Immature natural killer cell (primary cell): ENCODE measurements around the gene CSF1R. TPM values are rescaled to one million over a fixed set of nuclear protein-coding genes. Genes with fewer than 3 reads are reported as not detected.

ENCODE experiments used
- DNase-seq, 3 donors: peaks; one replicate each; pipeline ENCODE4 v3.0.0; 2022; ENCODE audit warnings: mixed read lengths in 1 of 3
- H3K27ac Mint-ChIP-seq, 6 donors: one replicate each; pipeline ENCODE4 v1.8.0; 2020; ENCODE audit warnings: mixed read lengths in 6 of 6, mild to moderate bottlenecking in 5 of 6, inconsistent platforms in 4 of 6, moderate library complexity in 3 of 6
- H3K27me3 Mint-ChIP-seq, 3 donors: one replicate each; pipeline ENCODE4 v1.8.0; 2020 to 2021; ENCODE audit warnings: low read depth in 3 of 3, mild to moderate bottlenecking in 3 of 3, mixed read lengths in 3 of 3, moderate library complexity in 3 of 3, inconsistent platforms in 1 of 3
- H3K36me3 Mint-ChIP-seq, 3 donors: one replicate each; pipeline ENCODE4 v1.8.0; 2020; ENCODE audit warnings: mixed read lengths in 3 of 3, inconsistent platforms in 2 of 3, mild to moderate bottlenecking in 2 of 3
- H3K4me1 Mint-ChIP-seq, 2 donors: one replicate each; pipeline ENCODE4 v1.8.0; 2020; ENCODE audit warnings: inconsistent platforms in 2 of 2, mild to moderate bottlenecking in 2 of 2, mixed read lengths in 2 of 2, moderate library complexity in 1 of 2
- H3K4me3 Mint-ChIP-seq, 5 donors: one replicate each; pipeline ENCODE4 v1.8.0; 2020; ENCODE audit warnings: mild to moderate bottlenecking in 5 of 5, mixed read lengths in 5 of 5, inconsistent platforms in 3 of 5, moderate library complexity in 3 of 5
- H3K9me3 Mint-ChIP-seq, 6 donors: one replicate each; pipeline ENCODE4 v1.8.0; 2020; ENCODE audit warnings: mild to moderate bottlenecking in 6 of 6, mixed read lengths in 6 of 6, inconsistent platforms in 4 of 6, moderate library complexity in 3 of 6
- polyA plus RNA-seq, 3 donors: library from polyadenylated mRNA; unstranded; fragments of 300-500 nt; fragmentation: Illumina TruSeq; gene quantifications; one replicate each; pipeline ENCODE4 v1.2.3, GENCODE V29; 2021

Gene CSF1R
- polyA plus RNA-seq, 3 donors from 2014 or later, result 0.82 to 10.4 (median 2.5) TPM

GRCh38 chr5:150116667-150117400, 30.5 kb upstream of the CSF1R start:
- Mint-ChIP-seq H3K36me3 (peaks cover 0 to 6% (median 5%) of the 10 kb centered on the region in 3 donors), H3K4me3 (no peak overlapping the region), H3K9me3 (no peaks in the 10 kb centered on the region), H3K27ac (no peak overlapping the region), H3K4me1 (peaks cover 0 to 16% of the 10 kb centered on the region in 2 donors), H3K27me3 (peaks cover 1 to 3% (median 2%) of the 10 kb centered on the region in 3 donors)
- DNase-seq, result no peak

GRCh38 chr5:150114773-150115408, 28.5 kb upstream of the CSF1R start:
- Mint-ChIP-seq H3K27ac (peak overlapping the region in 1 of 6 donors; percentile 58), H3K27me3 (peaks cover 1 to 5% (median 3%) of the 10 kb centered on the region in 3 donors), H3K36me3 (peaks cover 0 to 6% (median 0%) of the 10 kb centered on the region in 3 donors), H3K4me1 (peaks cover 0 to 16% of the 10 kb centered on the region in 2 donors), H3K9me3 (no peaks in the 10 kb centered on the region), H3K4me3 (no peak overlapping the region)
- DNase-seq, result no peak

- Mint-ChIP-seq H3K27ac (no peak overlapping the region), H3K9me3 (no peaks in the 10 kb centered on the region), H3K4me3 (no peak overlapping the region), H3K36me3 (no peaks in the 10 kb centered on the region), H3K27me3 (peaks cover 1 to 7% (median 3%) of the 10 kb centered on the region in 3 donors), H3K4me1 (peaks cover 0 to 16% of the 10 kb centered on the region in 2 donors)
- no peak for DNase-seq
These were observed 27.8 kb upstream of the CSF1R start for GRCh38 chr5:150114102-150114641.

GRCh38 chr5:150113047-150113744, 26.8 kb upstream of the CSF1R start:
- Mint-ChIP-seq H3K9me3 (no peaks in the 10 kb centered on the region), H3K27me3 (peaks cover 1 to 7% (median 3%) of the 10 kb centered on the region in 3 donors)

GRCh38 chr5:150112201-150113046, 26.1 kb upstream of the CSF1R start:
- Mint-ChIP-seq H3K27me3 (peaks cover 1 to 9% (median 2%) of the 10 kb centered on the region in 3 donors), H3K4me3 (no peak overlapping the region), H3K27ac (peak overlapping the region in 1 of 6 donors; percentile 10), H3K9me3 (no peaks in the 10 kb centered on the region), H3K4me1 (peaks cover 0 to 16% of the 10 kb centered on the region in 2 donors), H3K36me3 (no peaks in the 10 kb centered on the region)
- no peak for DNase-seq

More at GRCh38 chr5:150113047-150113744, 26.8 kb upstream of the CSF1R start:
- Mint-ChIP-seq H3K36me3 (no peaks in the 10 kb centered on the region), H3K4me3 (no peak overlapping the region), H3K27ac (no peak overlapping the region), H3K4me1 (peaks cover 0 to 16% of the 10 kb centered on the region in 2 donors)
- DNase-seq, result no peak

GRCh38 chr5:150111122-150111521, 24.8 kb upstream of the CSF1R start:
- Mint-ChIP-seq H3K4me1 (peaks cover 0 to 16% of the 10 kb centered on the region in 2 donors), H3K27ac (no peak overlapping the region), H3K27me3 (peaks cover 1 to 9% (median 2%) of the 10 kb centered on the region in 3 donors), H3K4me3 (no peak overlapping the region), H3K36me3 (no peaks in the 10 kb centered on the region), H3K9me3 (no peaks in the 10 kb centered on the region)
- no peak for DNase-seq

- no peak for DNase-seq
- H3K4me1 Mint-ChIP-seq, result peaks cover 0 to 16% of the 10 kb centered on the region in 2 donors
- H3K9me3 Mint-ChIP-seq, result no peaks in the 10 kb centered on the region
- no peaks in the 10 kb centered on the region for H3K36me3 Mint-ChIP-seq
- no peak overlapping the region for H3K27ac Mint-ChIP-seq
- no peak overlapping the region for H3K4me3 Mint-ChIP-seq
- peaks cover 0 to 9% (median 2%) of the 10 kb centered on the region in 3 donors for H3K27me3 Mint-ChIP-seq
These were observed 23.6 kb upstream of the CSF1R start for GRCh38 chr5:150109921-150110320.

- H3K9me3 Mint-ChIP-seq, result no peaks in the 10 kb centered on the region
- H3K27ac Mint-ChIP-seq, result no peak overlapping the region
- peaks cover 0 to 16% of the 10 kb centered on the region in 2 donors for H3K4me1 Mint-ChIP-seq
- H3K4me3 Mint-ChIP-seq, result no peak overlapping the region
- no peaks in the 10 kb centered on the region for H3K36me3 Mint-ChIP-seq
- peaks cover 0 to 9% (median 2%) of the 10 kb centered on the region in 3 donors for H3K27me3 Mint-ChIP-seq
- no peak for DNase-seq
These were observed 22.6 kb upstream of the CSF1R start for GRCh38 chr5:150108711-150109514.

- H3K27me3 Mint-ChIP-seq, result peaks cover 2 to 9% (median 2%) of the 10 kb centered on the region in 3 donors
- no peaks in the 10 kb centered on the region for H3K9me3 Mint-ChIP-seq
- no peak for DNase-seq
- H3K36me3 Mint-ChIP-seq, result no peaks in the 10 kb centered on the region
- no peak overlapping the region for H3K4me3 Mint-ChIP-seq
- peak overlapping the region in 1 of 6 donors; percentile 3 for H3K27ac Mint-ChIP-seq
- H3K4me1 Mint-ChIP-seq, result peaks cover 0 to 11% of the 10 kb centered on the region in 2 donors
These were observed 21.6 kb upstream of the CSF1R start for GRCh38 chr5:150107909-150108447.

GRCh38 chr5:150106674-150107426, 20.5 kb upstream of the CSF1R start:
- no peak for DNase-seq
- H3K4me1 Mint-ChIP-seq, result peaks cover 0 to 1% of the 10 kb centered on the region in 2 donors

GRCh38 chr5:150105928-150106615, 19.7 kb upstream of the CSF1R start:
- Mint-ChIP-seq H3K27me3 (peaks cover 0 to 8% (median 4%) of the 10 kb centered on the region in 3 donors), H3K9me3 (no peaks in the 10 kb centered on the region), H3K27ac (no peak overlapping the region), H3K36me3 (no peaks in the 10 kb centered on the region), H3K4me3 (no peak overlapping the region), H3K4me1 (no peaks in the 10 kb centered on the region)
- no peak for DNase-seq

More at GRCh38 chr5:150106674-150107426, 20.5 kb upstream of the CSF1R start:
- H3K27me3 Mint-ChIP-seq, result peaks cover 2 to 6% (median 4%) of the 10 kb centered on the region in 3 donors
- H3K27ac Mint-ChIP-seq, result peak overlapping the region in 1 of 6 donors; percentile 46
- no peaks in the 10 kb centered on the region for H3K9me3 Mint-ChIP-seq
- H3K4me3 Mint-ChIP-seq, result no peak overlapping the region
- no peaks in the 10 kb centered on the region for H3K36me3 Mint-ChIP-seq
